GM10266 (cell line): Measurements from ENCODE around the gene TIMM50.

Source experiments
- DNase-seq: peaks from one replicate; pipeline ENCODE4 v3.0.0; 2012; ENCODE audit errors: extremely low spot score
- CTCF ChIP-seq: IDR thresholded peaks from 2 replicates; pipeline ENCODE4 v1.5.1; 2012; ENCODE audit warnings: mild to moderate bottlenecking, low read depth; ENCODE audit not compliant: control insufficient read depth, insufficient read depth; ENCODE audit errors: missing control alignments

TIMM50 gene

GRCh38 chr19:39480337-39481228 lies at the start of gene TIMM50:
TSS of gene TIMM50 (plus strand) at chr19:39480838. CDS start at chr19:39480854, 16 bp downstream.
- no peak for TF ChIP-seq CTCF
- DNase-seq: peak; percentile 93

- DNase-seq: no peak
These were observed 48.0 kb upstream of the TIMM50 start for GRCh38 chr19:39432677-39433025.

GRCh38 chr19:39433480-39434079 lies 47.1 kb upstream of the TIMM50 start:
- TF ChIP-seq CTCF: no peak

More at GRCh38 chr19:39432677-39433025, 48.0 kb upstream of the TIMM50 start:
- TF ChIP-seq CTCF: no peak

GRCh38 chr19:39434123-39435076 lies 46.2 kb upstream of the TIMM50 start:
- no peak for DNase-seq
- no peak for TF ChIP-seq CTCF

More at GRCh38 chr19:39433480-39434079, 47.1 kb upstream of the TIMM50 start:
- no peak for DNase-seq

GRCh38 chr19:39435499-39436349 lies 44.9 kb upstream of the TIMM50 start, which contains the start of gene RPS16:
TSS of gene RPS16 (minus strand) at chr19:39435949. CDS start at chr19:39435895, 54 bp downstream.
- peak; percentile 93 for DNase-seq
- TF ChIP-seq CTCF: no peak

GRCh38 chr19:39436350-39436716 lies 44.3 kb upstream of the TIMM50 start:
- no peak for DNase-seq
- no peak for TF ChIP-seq CTCF
